Kidney glomerular epithelial cell (primary cell): ENCODE results near the gene FHAD1.

Experiments used
- DNase-seq: peaks from one replicate; lab custom pipeline; 2025; lab: John Stamatoyannopoulos, UW

The FHAD1 gene

GRCh38 chr1:15246960-15247614 lies at the start of gene FHAD1:
FHAD1 (plus strand) TSS chr1:15247223; CDS start chr1:15251785, 4,562 bp downstream.
- peak; percentile 64 for DNase-seq

- no peak for DNase-seq
Observed at GRCh38 chr1:15197591-15198447, 49.2 kb upstream of the FHAD1 start.

GRCh38 chr1:15198684-15199083 lies 48.3 kb upstream of the FHAD1 start:
- DNase-seq = no peak

- DNase-seq = no peak
Observed at GRCh38 chr1:15201221-15201620, 45.8 kb upstream of the FHAD1 start.

- DNase-seq = peak; percentile 26
Observed at GRCh38 chr1:15201849-15202551, 45.0 kb upstream of the FHAD1 start.

- DNase-seq = no peak
Observed at GRCh38 chr1:15204931-15205330, 42.1 kb upstream of the FHAD1 start.

- DNase-seq = no peak
Observed at GRCh38 chr1:15205586-15206346, 41.3 kb upstream of the FHAD1 start.

GRCh38 chr1:15206418-15207030 lies 40.5 kb upstream of the FHAD1 start:
- no peak for DNase-seq

- DNase-seq = no peak
Observed at GRCh38 chr1:15207031-15207828, 39.8 kb upstream of the FHAD1 start.

GRCh38 chr1:15207829-15208429 lies 39.1 kb upstream of the FHAD1 start:
- no peak for DNase-seq

- DNase-seq = no peak
Observed at GRCh38 chr1:15210651-15211375, 36.2 kb upstream of the FHAD1 start.

- DNase-seq = no peak
Observed at GRCh38 chr1:15211424-15211823, 35.6 kb upstream of the FHAD1 start.

GRCh38 chr1:15212216-15212953 lies 34.6 kb upstream of the FHAD1 start:
- DNase-seq = no peak

GRCh38 chr1:15212954-15213291 lies 34.1 kb upstream of the FHAD1 start:
- no peak for DNase-seq

- no peak for DNase-seq
Observed at GRCh38 chr1:15213341-15213821, 33.6 kb upstream of the FHAD1 start.

GRCh38 chr1:15214527-15214926 lies 32.5 kb upstream of the FHAD1 start:
- no peak for DNase-seq

- DNase-seq = no peak
Observed at GRCh38 chr1:15215116-15215515, 31.9 kb upstream of the FHAD1 start.

GRCh38 chr1:15217654-15218053 lies 29.4 kb upstream of the FHAD1 start:
- DNase-seq = no peak
